AG04449 (cell line): Measurements from ENCODE around the gene MPO.
A peak's percentile ranks its signal among the peaks of the same experiment; 100 is the strongest.

Experiments used
- CTCF ChIA-PET: fragments of 350-600 bp; formaldehyde crosslinking; extraction: SDS; loops from one replicate; lab custom pipeline; 2021; ENCODE audit warnings: antibody characterized with exemption; lab: Yijun Ruan, JAX
- POLR2A ChIA-PET: fragments of 400-600, 350-600 bp; formaldehyde crosslinking; extraction: SDS; loops from one replicate; lab custom pipeline; 2020; ENCODE audit warnings: antibody characterized with exemption, inconsistent platforms; lab: Yijun Ruan, JAX
- DNase-seq: peaks from one replicate; pipeline ENCODE4 v3.0.0-alpha.2; 2010; ENCODE audit warnings: low read depth, low spot score
- H3K4me3 ChIP-seq: 2 replicates; pipeline ENCODE4 v1.5.1; 2011; ENCODE audit warnings: low read depth, mild to moderate bottlenecking, control low read depth, low read length
- TF ChIP-seq, protein P1 (sequence below): IDR thresholded peaks from one replicate; pipeline ENCODE4 v1.5.1; 2011; ENCODE audit warnings: mild to moderate bottlenecking, moderate library complexity, low read length, control low read depth, inconsistent platforms; ENCODE audit not compliant: insufficient read depth; ENCODE audit errors: missing control alignments

Gene MPO

GRCh38 chr17:58324056-58324408 lies 43.3 kb upstream of the MPO start:
- ChIA-PET CTCF (interaction anchor here (1.5 to 3.2 kb wide), 3 partner anchors 10 to 94 kb away, joined by 4 to 10 read pairs (median 8); partner anchors contain the start of gene RNF43), POLR2A (no interaction called here)
- TF ChIP-seq, protein P1, sequence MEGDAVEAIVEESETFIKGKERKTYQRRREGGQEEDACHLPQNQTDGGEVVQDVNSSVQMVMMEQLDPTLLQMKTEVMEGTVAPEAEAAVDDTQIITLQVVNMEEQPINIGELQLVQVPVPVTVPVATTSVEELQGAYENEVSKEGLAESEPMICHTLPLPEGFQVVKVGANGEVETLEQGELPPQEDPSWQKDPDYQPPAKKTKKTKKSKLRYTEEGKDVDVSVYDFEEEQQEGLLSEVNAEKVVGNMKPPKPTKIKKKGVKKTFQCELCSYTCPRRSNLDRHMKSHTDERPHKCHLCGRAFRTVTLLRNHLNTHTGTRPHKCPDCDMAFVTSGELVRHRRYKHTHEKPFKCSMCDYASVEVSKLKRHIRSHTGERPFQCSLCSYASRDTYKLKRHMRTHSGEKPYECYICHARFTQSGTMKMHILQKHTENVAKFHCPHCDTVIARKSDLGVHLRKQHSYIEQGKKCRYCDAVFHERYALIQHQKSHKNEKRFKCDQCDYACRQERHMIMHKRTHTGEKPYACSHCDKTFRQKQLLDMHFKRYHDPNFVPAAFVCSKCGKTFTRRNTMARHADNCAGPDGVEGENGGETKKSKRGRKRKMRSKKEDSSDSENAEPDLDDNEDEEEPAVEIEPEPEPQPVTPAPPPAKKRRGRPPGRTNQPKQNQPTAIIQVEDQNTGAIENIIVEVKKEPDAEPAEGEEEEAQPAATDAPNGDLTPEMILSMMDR, result no peak
- H3K4me3 ChIP-seq, result peak overlapping the region; percentile 69
- DNase-seq, result no peak

GRCh38 chr17:58323366-58324055 lies 42.8 kb upstream of the MPO start:
- CTCF ChIA-PET, result interaction anchor here (0.9 to 3.2 kb wide), 5 partner anchors 9 to 94 kb away, joined by 4 to 10 read pairs (median 5); partner anchors contain the start of gene RNF43
- H3K4me3 ChIP-seq, result peak overlapping the region; percentile 69
- TF ChIP-seq, protein P1, result no peak
- POLR2A ChIA-PET, result interaction anchor here (2.6 kb wide), 1 partner anchor 28 kb away, joined by 18 read pairs; the partner anchor contains the start of gene SUPT4H1
- DNase-seq, result no peak

- ChIA-PET CTCF (interaction anchor here (0.9 to 2.4 kb wide), 5 partner anchors 8 to 95 kb away, joined by 3 to 8 read pairs (median 4); partner anchors contain the start of gene RNF43), POLR2A (interaction anchor here (2.6 kb wide), 1 partner anchor 29 kb away, joined by 18 read pairs; the partner anchor contains the start of gene SUPT4H1)
- no peak for DNase-seq
- H3K4me3 ChIP-seq, result no peak overlapping the region
- TF ChIP-seq, protein P1, result no peak
These were observed 41.9 kb upstream of the MPO start for GRCh38 chr17:58322581-58323185.

DNA sequence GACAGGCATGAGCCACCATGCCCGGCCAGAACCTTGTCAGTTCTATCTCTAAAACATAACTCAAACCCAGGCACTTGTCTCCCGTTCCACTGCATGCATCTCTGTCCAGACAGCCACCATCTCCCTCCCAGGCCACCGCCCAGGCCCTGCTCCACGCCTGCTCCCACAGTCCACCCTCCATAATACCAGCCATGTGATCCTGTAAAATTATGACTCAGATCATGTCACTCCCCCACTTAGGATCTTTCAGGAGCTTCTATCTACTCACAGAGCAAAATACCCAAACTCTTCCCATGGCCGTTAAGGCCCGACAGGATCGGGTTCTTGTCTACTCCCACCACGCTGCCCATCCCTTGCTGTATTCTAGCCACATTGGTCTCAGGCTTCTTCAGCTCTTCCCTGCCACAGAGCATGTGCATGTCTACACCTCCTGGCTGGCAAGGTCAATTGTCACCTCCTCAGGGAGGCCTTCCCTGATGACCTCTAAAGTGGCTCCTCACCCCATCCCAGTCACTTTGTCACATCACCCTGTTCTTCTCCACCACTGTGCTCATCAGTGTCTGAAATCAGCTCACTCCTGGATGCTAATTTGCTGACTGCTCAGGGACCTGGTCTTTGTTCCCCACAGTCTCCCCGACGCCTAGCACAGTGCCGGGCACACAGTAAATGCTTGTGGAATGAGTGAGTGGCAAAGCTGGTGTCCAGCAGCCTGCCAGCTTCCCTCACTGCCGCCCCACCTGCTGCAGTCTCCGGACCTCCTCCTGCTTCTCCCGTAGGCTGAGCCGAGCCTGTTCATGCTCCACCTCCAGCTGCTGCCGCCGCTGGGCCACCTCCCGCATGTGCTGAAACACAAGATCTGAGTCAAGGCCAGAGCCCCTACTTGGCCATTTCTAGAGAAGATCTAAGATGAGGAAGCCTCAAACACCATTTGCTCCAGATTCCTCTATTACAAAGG lies 41.1 kb upstream of the MPO start:
- POLR2A ChIA-PET, result interaction anchor here (2.6 kb wide), 1 partner anchor 30 kb away, joined by 18 read pairs; the partner anchor contains the start of gene SUPT4H1
- H3K4me3 ChIP-seq, result no peak overlapping the region
- DNase-seq, result no peak
- CTCF ChIA-PET, result interaction anchor here (0.9 to 1.6 kb wide), 3 partner anchors 18 to 32 kb away, joined by 3 to 6 read pairs (median 3); partner anchors contain the start of gene SUPT4H1
- TF ChIP-seq, protein P1, result no peak

DNA sequence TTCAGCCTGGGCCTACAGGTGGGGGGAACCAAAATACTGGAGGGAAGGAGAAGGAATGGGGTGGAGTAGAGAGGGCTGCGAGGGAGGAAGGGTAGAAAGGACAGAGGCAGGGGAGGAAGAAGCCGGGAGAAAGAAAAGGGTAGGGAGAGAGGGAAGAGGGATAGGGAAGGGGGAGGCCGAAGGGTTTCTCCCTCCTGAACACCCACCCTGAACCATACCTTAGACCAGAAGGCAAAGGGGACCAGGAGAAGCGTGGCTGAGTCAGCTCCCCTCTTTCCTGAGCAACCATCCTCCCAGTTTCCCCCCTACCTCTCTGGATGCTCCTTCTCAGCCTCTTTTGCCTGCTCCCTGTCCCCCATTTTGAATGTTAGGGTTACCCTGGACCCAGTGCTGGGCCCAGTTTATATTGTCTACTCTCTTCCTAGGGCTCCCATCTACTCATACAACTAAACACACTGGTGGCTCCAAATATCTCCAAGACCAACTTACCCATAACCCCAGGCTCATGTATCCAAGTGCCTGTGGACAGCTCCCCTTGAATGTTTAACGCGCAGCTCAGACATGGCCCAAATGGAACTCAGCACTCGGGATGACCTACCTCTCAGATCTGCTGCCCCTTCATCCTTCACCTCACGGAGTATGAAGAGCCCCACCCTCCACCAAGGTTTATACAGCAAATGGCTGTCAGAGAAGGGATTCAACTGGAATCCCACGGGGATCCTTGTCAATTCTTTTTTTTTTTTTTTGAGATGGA lies 40.0 kb upstream of the MPO start:
- TF ChIP-seq, protein P1, result no peak
- ChIA-PET POLR2A (no interaction called here), CTCF (interaction anchor here (1.6 kb wide), 1 partner anchor 31 kb away, joined by 6 read pairs; the partner anchor contains the start of gene SUPT4H1)
- no peak for DNase-seq
- no peak overlapping the region for H3K4me3 ChIP-seq
